Liver (tissue), 9 donors: ENCODE results near the gene SEMA5A. TPM values are rescaled to one million over a fixed set of nuclear protein-coding genes. Genes with fewer than 3 reads are reported as not detected.

ENCODE experiments used
- DNase-seq: peaks from one replicate; pipeline ENCODE4 v3.0.0-alpha.2; 2017; ENCODE audit warnings: low spot score
- H3K27ac ChIP-seq, 2 donors: one replicate each; pipeline ENCODE4 v1.7.0; 2013; ENCODE audit warnings: inconsistent platforms in 2 of 2, low read length in 2 of 2, control low read depth in 1 of 2, low read depth in 1 of 2, mild to moderate bottlenecking in 1 of 2
- H3K27me3 ChIP-seq, 4 donors: one replicate each; pipeline versions ENCODE4 v1.6.1 to v1.7.0; 2013; ENCODE audit warnings: low read length in 3 of 4, inconsistent platforms in 1 of 4, mild to moderate bottlenecking in 1 of 4, moderate library complexity in 1 of 4; ENCODE audit not compliant: control insufficient read depth in 4 of 4, insufficient read depth in 4 of 4
- H3K36me3 ChIP-seq, 4 donors: one replicate each; pipeline versions ENCODE4 v1.6.1 to v1.7.0; 2013; ENCODE audit warnings: low read length in 3 of 4, mild to moderate bottlenecking in 3 of 4, low read depth in 1 of 4, moderate library complexity in 1 of 4; ENCODE audit not compliant: control insufficient read depth in 4 of 4, insufficient read depth in 3 of 4
- H3K4me1 ChIP-seq, 4 donors: one replicate each; pipeline versions ENCODE4 v1.6.1 to v1.7.0; 2013; ENCODE audit warnings: low read length in 3 of 4, mild to moderate bottlenecking in 3 of 4, moderate library complexity in 1 of 4; ENCODE audit not compliant: control insufficient read depth in 4 of 4, insufficient read depth in 4 of 4
- H3K4me3 ChIP-seq, 3 donors: one replicate each; pipeline versions ENCODE4 v1.6.1 to v1.7.0; 2013; ENCODE audit warnings: low read length in 3 of 3, control low read depth in 1 of 3, low read depth in 1 of 3, mild to moderate bottlenecking in 1 of 3
- H3K9ac ChIP-seq, 2 donors: one replicate each; pipeline ENCODE4 v1.7.0; 2013; ENCODE audit warnings: low read length in 2 of 2, mild to moderate bottlenecking in 2 of 2, moderate library complexity in 2 of 2, control low read depth in 1 of 2, low read depth in 1 of 2
- H3K9me3 ChIP-seq, 4 donors: one replicate each; pipeline versions ENCODE4 v1.6.1 to v1.7.0; 2013; ENCODE audit warnings: low read length in 3 of 4; ENCODE audit not compliant: control insufficient read depth in 4 of 4
- EGR1 ChIP-seq, 2 donors: IDR thresholded peaks; 2 replicates each; pipeline ENCODE4 v1.6.1; 2016 to 2018; ENCODE audit warnings: antibody characterized with exemption in 2 of 2, low read depth in 2 of 2
- FOXA1 ChIP-seq: IDR thresholded peaks from 2 replicates; pipeline ENCODE4 v1.6.1; 2016; ENCODE audit warnings: antibody characterized with exemption
- FOXA2 ChIP-seq: IDR thresholded peaks from 2 replicates; pipeline ENCODE4 v1.6.1; 2016; ENCODE audit warnings: antibody characterized with exemption
- GABPA ChIP-seq, 2 donors: IDR thresholded peaks in 1 of 2; conservative IDR thresholded peaks in 1 of 2; 2 replicates each; pipeline ENCODE4 v1.6.1; 2016; ENCODE audit warnings: antibody characterized with exemption in 2 of 2, mild to moderate bottlenecking in 1 of 2, moderate library complexity in 1 of 2
- HNF4A ChIP-seq, 2 donors: conservative IDR thresholded peaks; 2 replicates each; pipeline ENCODE4 v1.6.1; 2016; ENCODE audit warnings: antibody characterized with exemption in 2 of 2, mild to moderate bottlenecking in 2 of 2
- HNF4G ChIP-seq: IDR thresholded peaks from 2 replicates; pipeline ENCODE4 v1.6.1; 2016; ENCODE audit warnings: antibody characterized with exemption
- NR2F2 ChIP-seq: IDR thresholded peaks from 2 replicates; pipeline ENCODE4 v1.6.1; 2016; ENCODE audit warnings: antibody characterized with exemption
- RAD21 ChIP-seq, 2 donors: IDR thresholded peaks; 2 replicates each; pipeline ENCODE4 v1.6.1; 2016; ENCODE audit warnings: antibody characterized with exemption in 2 of 2, mild to moderate bottlenecking in 2 of 2
- RXRA ChIP-seq, 2 donors: IDR thresholded peaks; 2 replicates each; pipeline ENCODE4 v1.6.1; 2017 to 2018; ENCODE audit warnings: antibody characterized with exemption in 2 of 2, mild to moderate bottlenecking in 1 of 2
- SP1 ChIP-seq: IDR thresholded peaks from 2 replicates; pipeline ENCODE4 v1.6.1; 2018; ENCODE audit warnings: antibody characterized with exemption, mild to moderate bottlenecking
- TAF1 ChIP-seq: conservative IDR thresholded peaks from 2 replicates; pipeline ENCODE4 v1.6.1; 2016; ENCODE audit warnings: antibody characterized with exemption, mild to moderate bottlenecking
- YY1 ChIP-seq: IDR thresholded peaks from 2 replicates; pipeline ENCODE4 v1.6.1; 2016; ENCODE audit warnings: antibody characterized with exemption, mild to moderate bottlenecking
- WGBS: extraction: QIAGEN DNeasy Blood & Tissue Kit; methylation state at CpG from one replicate; pipeline ENCODE4 v1.1.7; 2013; 5-methylcytosine and 5-hydroxymethylcytosine counted together
- polyA plus RNA-seq, 2 donors: library from polyadenylated mRNA; stranded (reverse) in 1 of 2; unstranded in 1 of 2; fragments of 200-250 nt in 1 of 2; fragments of >200 nt in 1 of 2; fragmentation: Nextera tagmentation in 1 of 2; extraction: Ambion mirVana in 1 of 2; gene quantifications; one replicate each; pipeline versions ENCODE4 v1.2.1 to v1.2.3, GENCODE V29; 2013 to 2015
- total RNA-seq, 2 donors: library from RNA; depleted of rRNA; stranded (reverse); fragments of >200 nt; gene quantifications; one replicate each; pipeline ENCODE4 v1.2.3, GENCODE V29; 2014
- TF ChIP-seq, protein P1 (sequence below): IDR thresholded peaks from 2 replicates; pipeline ENCODE4 v1.6.1; 2016; ENCODE audit warnings: antibody characterized with exemption
- TF ChIP-seq, protein P2 (sequence below): IDR thresholded peaks from 2 replicates; pipeline ENCODE4 v1.6.1; 2016; ENCODE audit warnings: antibody characterized with exemption
- TF ChIP-seq, protein P3 (sequence below): fragments of 150-350 bp; IDR thresholded peaks from 2 replicates; pipeline ENCODE4 v1.5.1; 2017; ENCODE audit warnings: improper control_type of control experiment, low read depth, low read length; ENCODE audit not compliant: missing input control
- donor health status: healthy.
- donor health status: healthy.
- donor health status: healthy.
- donor health status: healthy.
- donor health status: healthy.

Gene SEMA5A
- total and polyA plus RNA-seq, 4 donors: 1.1 to 5.8 (median 3.2) TPM

DNA sequence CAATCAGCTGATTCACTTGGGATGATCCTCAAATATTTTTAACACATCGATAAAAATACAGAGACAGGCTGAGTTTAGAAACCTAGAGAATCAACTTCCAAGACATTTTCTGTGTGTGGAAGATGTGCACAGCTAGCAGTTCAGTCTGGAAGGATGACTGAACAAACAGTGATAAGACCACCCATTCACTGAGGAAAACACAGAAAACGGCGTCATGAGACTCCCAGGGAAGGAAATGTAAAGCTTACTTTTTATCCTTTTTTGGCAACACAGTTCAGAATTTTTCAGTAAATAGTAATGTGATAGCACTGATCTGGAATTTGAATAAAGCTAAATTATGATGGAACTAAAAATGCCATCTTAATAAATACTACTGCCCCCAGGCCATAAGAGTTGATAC, 277.6 kb downstream of the SEMA5A start (continued):
- TF ChIP-seq RAD21 (IDR thresholded peaks at IDR 0.05): no peak
- no peak for TF ChIP-seq RXRA (IDR thresholded peaks at IDR 0.05)
- TF ChIP-seq GABPA (IDR thresholded peaks at IDR 0.05 in 1 of 2, conservative IDR thresholded peaks at IDR 0.05 in 1 of 2): no peak
- no peak for TF ChIP-seq HNF4G
- TF ChIP-seq NR2F2: no peak
- no peak for TF ChIP-seq TAF1
- TF ChIP-seq FOXA1: no peak
- no peak for TF ChIP-seq YY1
- no peak for TF ChIP-seq EGR1 (IDR thresholded peaks at IDR 0.05; ENCODE audit: low read depth in 2 of 2)
- no peak for TF ChIP-seq HNF4A (conservative IDR thresholded peaks at IDR 0.05)
- TF ChIP-seq FOXA2: no peak
- TF ChIP-seq, protein P1, sequence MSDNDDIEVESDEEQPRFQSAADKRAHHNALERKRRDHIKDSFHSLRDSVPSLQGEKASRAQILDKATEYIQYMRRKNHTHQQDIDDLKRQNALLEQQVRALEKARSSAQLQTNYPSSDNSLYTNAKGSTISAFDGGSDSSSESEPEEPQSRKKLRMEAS: no peak

DNA sequence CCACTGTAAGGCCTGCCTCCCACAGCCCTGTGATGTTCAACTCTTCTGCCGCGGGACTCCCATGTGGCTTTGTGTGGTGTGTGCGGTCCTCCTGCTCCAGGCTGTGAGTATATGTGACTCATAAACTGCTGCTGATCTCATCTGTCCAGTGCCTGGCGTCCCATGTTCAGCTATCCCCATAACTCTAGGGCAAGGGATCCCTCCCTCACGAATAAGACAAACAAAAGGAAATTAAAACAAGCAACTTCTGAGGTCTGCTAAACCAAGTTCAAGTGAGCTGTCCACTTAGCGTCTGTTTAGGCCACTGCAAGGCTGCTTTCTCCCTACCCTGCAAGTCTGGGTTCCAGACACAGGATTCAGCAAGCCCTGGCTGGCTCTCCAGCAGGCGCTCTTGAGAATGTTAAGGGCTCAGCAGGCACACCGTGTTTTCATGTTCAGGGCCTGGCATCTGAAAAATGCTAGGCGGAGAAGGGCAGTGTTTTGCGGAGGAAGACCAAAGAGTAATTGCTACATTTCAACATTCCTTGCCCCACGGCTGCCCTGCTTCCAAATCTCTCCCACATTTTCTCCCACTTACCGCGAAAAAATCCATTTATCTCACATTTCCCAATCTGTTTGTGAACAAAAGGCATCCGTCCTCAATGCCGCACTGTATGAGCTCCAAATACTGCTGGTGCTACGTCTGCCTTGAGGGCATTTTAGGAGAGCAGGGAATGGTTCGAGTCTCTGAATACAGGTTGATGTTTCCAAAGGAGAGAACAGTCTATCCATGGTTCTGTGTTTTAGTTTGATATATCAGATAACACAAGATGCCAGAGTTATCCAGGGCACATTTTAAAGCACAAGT, 280.2 kb downstream of the SEMA5A start:
- H3K9ac ChIP-seq: no peak overlapping the region
- H3K27me3 ChIP-seq: no peaks in the 10 kb centered on the region
- no peak overlapping the region for H3K27ac ChIP-seq

GRCh38 chr5:9264301-9264700, 281.6 kb downstream of the SEMA5A start:
- no peak overlapping the region for H3K27ac ChIP-seq
- DNase-seq: no peak
- TF ChIP-seq SP1 (no peak), GABPA (IDR thresholded peaks at IDR 0.05 in 1 of 2, conservative IDR thresholded peaks at IDR 0.05 in 1 of 2) (no peak), RAD21 (IDR thresholded peaks at IDR 0.05) (no peak), FOXA1 (no peak), HNF4A (conservative IDR thresholded peaks at IDR 0.05) (no peak), HNF4G (no peak), EGR1 (IDR thresholded peaks at IDR 0.05; ENCODE audit: low read depth in 2 of 2) (no peak), YY1 (no peak), NR2F2 (no peak)
- TF ChIP-seq, protein P2, sequence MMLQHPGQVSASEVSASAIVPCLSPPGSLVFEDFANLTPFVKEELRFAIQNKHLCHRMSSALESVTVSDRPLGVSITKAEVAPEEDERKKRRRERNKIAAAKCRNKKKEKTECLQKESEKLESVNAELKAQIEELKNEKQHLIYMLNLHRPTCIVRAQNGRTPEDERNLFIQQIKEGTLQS: no peak
- TF ChIP-seq, protein P1: no peak
- no peaks in the 10 kb centered on the region for H3K9me3 ChIP-seq
- H3K4me3 ChIP-seq: no peak overlapping the region
- H3K36me3 ChIP-seq: no peaks in the 10 kb centered on the region
- H3K27me3 ChIP-seq: no peaks in the 10 kb centered on the region
- WGBS: 90% methylated on average over 5 of the region's 5 CpGs
- peaks cover 0 to 1% (median 0%) of the 10 kb centered on the region in 4 donors for H3K4me1 ChIP-seq
- no peak overlapping the region for H3K9ac ChIP-seq

More for the DNA sequence above, 280.2 kb downstream of the SEMA5A start:
- 86% methylated on average over 17 of the region's 17 CpGs for WGBS
- Histone ChIP-seq H3K36me3 (no peaks in the 10 kb centered on the region), H3K4me3 (no peak overlapping the region), H3K4me1 (peaks cover 0 to 1% (median 0%) of the 10 kb centered on the region in 4 donors), H3K9me3 (no peaks in the 10 kb centered on the region)
- TF ChIP-seq HNF4G: no peak
- no peak for TF ChIP-seq RAD21 (IDR thresholded peaks at IDR 0.05)
- no peak for TF ChIP-seq RXRA (IDR thresholded peaks at IDR 0.05)
- TF ChIP-seq SP1: no peak
- TF ChIP-seq, protein P3, sequence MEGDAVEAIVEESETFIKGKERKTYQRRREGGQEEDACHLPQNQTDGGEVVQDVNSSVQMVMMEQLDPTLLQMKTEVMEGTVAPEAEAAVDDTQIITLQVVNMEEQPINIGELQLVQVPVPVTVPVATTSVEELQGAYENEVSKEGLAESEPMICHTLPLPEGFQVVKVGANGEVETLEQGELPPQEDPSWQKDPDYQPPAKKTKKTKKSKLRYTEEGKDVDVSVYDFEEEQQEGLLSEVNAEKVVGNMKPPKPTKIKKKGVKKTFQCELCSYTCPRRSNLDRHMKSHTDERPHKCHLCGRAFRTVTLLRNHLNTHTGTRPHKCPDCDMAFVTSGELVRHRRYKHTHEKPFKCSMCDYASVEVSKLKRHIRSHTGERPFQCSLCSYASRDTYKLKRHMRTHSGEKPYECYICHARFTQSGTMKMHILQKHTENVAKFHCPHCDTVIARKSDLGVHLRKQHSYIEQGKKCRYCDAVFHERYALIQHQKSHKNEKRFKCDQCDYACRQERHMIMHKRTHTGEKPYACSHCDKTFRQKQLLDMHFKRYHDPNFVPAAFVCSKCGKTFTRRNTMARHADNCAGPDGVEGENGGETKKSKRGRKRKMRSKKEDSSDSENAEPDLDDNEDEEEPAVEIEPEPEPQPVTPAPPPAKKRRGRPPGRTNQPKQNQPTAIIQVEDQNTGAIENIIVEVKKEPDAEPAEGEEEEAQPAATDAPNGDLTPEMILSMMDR: no peak
- DNase-seq: no peak
